Measurements from ENCODE around the gene THEM4.

- TF ChIP-seq, protein P1, sequence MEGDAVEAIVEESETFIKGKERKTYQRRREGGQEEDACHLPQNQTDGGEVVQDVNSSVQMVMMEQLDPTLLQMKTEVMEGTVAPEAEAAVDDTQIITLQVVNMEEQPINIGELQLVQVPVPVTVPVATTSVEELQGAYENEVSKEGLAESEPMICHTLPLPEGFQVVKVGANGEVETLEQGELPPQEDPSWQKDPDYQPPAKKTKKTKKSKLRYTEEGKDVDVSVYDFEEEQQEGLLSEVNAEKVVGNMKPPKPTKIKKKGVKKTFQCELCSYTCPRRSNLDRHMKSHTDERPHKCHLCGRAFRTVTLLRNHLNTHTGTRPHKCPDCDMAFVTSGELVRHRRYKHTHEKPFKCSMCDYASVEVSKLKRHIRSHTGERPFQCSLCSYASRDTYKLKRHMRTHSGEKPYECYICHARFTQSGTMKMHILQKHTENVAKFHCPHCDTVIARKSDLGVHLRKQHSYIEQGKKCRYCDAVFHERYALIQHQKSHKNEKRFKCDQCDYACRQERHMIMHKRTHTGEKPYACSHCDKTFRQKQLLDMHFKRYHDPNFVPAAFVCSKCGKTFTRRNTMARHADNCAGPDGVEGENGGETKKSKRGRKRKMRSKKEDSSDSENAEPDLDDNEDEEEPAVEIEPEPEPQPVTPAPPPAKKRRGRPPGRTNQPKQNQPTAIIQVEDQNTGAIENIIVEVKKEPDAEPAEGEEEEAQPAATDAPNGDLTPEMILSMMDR (IDR thresholded peaks at IDR 0.05) = no peak
- no peak for TF ChIP-seq POLR2A (IDR thresholded peaks at IDR 0.05)
Measured at GRCh38 chr1:151920149-151920548, 10.8 kb upstream of the THEM4 start.

Data from Peyer's patch (tissue), 4 donors.